Endometrial microvascular endothelial cells (primary cell): ENCODE measurements around the gene MUC7. TPM values are rescaled to one million over a fixed set of nuclear protein-coding genes. Genes with fewer than 3 reads are reported as not detected.
"Not testable (repeated sequence)": the region's sequence is repeated elsewhere in the genome, so short reads cannot be mapped to it uniquely, and the experiment has no call there.

Experiments
- in situ Hi-C: cut with HindIII; loops from 2 replicates; pipeline ENCODE4 v1.10.0; 2017; ENCODE audit warnings: low sequenced_read_pairs, low pct_unique_long_range_greater_than_20kb; ENCODE audit errors: inconsistent ontology term
- total RNA-seq: library from RNA; depleted of rRNA; stranded (reverse); fragments of >200 nt; gene quantifications from one replicate; pipeline ENCODE4 v1.2.3, GENCODE V29; 2015; ENCODE audit errors: inconsistent ontology term

The MUC7 gene
- not detected for total RNA-seq

DNA sequence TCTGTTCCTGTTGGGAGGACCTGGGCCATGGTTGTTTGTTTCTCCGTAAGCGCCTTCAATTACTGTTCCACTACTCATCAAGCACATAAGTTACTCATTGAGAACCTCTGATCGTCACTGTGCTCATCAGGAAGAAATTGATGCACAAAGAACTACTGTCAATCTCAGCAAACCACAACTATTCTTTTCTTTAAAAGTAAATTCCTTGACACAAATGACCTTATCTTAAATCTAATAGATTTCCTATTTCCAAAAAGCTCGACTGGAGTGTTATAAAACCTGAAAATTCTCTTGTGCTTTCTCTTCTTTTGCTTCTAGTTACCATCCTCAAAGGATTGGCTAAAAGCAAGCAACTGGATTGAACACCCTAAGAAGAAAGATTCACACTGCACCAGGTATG lies at the start of gene MUC7:
MUC7 (plus strand) TSS at position 301 of the 400 bp plus-strand sequence. CDS start 1,825 bp downstream, outside the sequence.
- in situ Hi-C loops: no loop called here

DNA sequence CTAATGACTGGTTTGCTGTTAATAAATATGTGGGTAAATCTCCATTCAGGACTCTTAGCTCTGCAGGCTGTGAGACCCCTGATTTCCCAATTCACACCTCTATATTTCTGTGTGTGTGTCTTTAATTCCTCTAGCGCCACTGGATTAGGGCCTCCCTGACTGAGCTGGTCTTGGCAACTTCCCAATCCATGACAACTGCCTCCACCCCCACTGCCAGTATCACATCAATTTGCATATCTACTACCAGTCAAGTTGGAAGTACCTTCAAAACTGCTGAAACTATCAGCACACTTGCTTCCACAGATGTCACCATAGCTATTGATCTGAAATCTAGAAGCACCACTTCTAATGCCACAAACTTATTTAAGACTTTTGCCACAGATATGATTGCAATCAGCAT lies 46.7 kb upstream of the MUC7 start:
- in situ Hi-C loops: no loop called here

DNA sequence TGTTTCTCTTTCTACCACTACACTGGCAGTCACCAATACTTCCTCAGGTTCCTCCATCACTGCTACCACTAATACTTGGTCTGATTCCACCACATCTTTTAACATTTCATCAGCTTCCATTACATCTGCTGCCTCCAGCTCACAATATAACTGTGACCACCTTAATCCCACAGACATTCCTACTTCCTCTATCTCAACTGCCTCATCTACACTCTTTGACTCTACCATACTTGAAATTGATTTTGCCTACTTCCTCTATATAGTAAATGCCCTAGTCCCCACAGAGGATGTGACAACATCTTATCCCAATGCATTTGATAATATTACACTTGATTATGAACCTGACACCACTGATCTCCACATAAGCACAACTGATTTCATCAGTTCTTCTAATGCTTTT lies 45.2 kb upstream of the MUC7 start:
- in situ Hi-C loops: no loop called here

DNA sequence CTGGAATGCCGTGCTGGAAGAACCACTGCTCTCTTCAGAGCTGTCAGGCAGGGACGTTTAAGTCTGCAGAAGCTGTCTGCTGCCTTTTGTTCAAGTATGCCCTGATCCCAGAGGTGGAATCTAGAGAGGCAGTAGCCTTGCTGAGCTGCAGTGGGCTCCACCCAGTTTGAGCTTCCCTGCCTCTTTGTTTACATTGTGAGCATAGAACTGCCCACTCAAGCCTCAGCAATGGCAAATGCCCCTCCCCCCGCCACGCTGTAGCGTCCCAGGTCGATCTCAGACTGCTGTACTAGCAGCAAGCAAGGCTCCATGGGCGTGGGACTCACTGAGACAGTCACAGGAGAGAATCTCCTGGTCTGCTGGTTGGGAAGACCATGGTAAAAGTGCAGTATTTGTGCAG lies 34.8 kb upstream of the MUC7 start:
- in situ Hi-C loops: no loop called here

DNA sequence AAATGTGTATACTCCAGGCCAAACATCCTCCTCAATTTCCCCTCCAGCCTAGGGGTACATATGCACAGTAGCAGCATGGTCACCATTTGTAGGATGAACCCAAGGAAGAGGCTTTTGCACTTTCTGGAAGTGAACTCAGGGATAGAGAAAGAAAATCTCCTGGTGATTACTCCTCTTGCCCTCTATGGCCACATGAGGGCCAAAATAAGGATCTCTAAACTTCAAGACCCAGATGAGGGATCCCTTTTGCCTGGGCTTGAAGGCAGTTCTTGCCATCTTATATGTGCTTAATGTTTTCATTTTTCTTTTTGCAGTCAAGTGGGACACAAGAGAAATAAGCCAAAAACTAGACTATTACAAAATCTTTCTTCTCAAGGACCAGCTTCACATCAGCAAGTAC lies 29.5 kb upstream of the MUC7 start:
- in situ Hi-C loops: no loop called here

DNA sequence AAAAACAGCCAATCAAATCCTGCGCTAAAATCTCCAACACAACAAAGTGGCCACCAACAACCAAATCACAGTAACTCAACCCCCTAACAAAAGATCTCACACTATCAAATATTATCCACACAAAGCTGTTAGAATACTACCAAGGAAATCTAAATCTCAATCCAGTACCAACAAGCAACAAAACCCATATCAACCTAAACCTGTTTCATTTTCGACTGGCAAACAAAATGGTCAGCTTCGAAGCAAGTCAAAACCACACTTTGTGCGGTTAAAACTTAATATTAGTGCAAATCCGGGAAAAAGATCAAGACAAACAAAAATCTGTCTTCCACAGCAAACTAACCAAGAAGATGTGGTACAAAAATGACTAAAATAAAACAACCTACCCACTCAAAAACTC lies 28.7 kb upstream of the MUC7 start:
- in situ Hi-C loops: no loop called here

DNA sequence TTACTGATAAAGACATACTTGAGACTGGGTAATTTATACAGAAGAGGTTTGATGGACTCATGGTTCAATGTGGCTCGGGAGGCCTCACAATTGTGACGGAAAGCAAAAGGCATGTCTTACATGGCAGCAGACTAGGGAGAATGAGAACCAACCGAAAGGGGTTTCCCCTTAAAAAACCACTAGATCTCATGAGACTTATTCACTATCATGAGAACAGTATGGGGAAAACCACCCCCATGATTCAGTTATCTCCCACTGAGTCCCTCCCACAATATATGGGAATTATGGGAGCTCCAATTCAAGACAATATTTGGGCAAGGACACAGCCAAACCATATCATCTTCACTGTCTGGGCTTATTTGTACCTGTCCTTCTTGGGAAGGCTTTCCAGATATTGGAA lies 22.8 kb upstream of the MUC7 start:
- in situ Hi-C loops: no loop called here

DNA sequence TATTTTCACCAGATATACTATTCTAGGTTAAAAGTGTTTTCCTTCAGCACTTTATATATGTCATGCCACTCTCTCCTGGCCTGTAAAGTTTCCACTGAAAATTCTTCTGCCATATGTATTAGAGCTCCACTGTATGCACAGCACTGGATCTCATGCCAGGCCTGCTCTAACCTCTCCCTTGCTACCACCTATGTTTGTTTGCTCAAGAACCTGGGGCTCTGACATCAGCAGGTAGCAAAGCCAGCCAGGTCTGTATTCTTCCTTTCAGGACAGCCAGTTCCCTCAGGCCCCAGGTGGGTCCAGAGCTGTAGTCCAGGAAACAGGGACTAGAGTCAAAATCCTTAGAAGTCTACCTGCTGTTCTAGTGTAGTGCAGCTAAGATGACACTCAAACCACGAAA lies 19.1 kb upstream of the MUC7 start:
- in situ Hi-C loops: no loop called here

DNA sequence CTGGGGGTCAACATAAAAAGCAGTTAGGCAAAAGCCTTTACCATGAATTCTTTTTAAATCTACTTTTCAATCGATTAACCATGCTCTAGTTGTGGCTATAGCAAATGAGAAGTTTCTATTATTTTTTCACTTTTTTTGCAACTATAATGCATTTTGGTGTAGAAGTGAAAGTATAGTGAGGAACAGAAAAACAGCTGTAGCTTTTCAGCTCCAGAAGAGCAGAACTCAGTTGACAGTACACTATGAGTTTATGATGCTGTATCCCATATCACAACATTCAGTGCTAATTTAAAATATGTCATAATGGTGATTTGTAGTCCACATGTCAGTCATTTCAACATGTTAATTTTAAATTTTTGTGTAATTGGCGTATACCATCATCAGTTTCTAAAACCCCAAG lies 8.7 kb upstream of the MUC7 start:
- in situ Hi-C loops: no loop called here

DNA sequence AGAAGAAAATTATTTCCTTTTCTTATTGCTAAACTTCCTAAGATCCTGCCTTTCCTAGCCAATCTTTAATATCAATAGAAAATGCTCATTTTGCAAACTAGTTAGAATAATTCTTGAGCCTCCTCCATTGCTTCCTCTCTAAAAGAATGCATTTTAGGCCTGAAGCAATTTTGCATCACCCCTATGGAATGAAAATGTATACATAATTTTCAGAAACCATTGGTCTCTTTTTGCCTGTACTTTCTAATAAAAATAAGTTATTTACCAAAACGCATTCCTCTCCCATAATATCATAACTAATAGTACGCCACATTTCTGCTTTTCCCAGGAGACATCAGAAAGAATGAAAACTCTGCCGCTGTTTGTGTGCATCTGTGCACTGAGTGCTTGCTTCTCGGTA lies 1.7 kb downstream of the MUC7 start:
- in situ Hi-C loops: no loop called here

DNA sequence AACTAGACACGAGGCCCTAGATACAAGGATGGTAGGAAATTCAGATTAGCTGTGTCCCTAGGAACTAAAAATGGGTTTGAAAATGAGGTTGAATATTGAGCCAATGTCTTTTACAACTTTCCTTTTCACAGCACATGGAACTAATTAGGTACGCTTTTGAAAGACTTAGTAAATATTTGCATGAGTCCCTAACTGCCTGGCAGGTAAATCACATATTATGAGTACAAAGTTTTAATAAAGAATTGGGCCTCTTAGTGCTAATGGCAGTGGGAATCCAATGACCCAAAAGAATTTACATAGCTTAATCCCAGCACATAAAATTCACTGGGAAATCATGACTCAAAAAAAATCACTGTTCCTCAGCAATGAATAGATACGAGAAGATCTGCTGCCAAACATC lies 16.8 kb downstream of the MUC7 start:
- in situ Hi-C loops: no loop called here

DNA sequence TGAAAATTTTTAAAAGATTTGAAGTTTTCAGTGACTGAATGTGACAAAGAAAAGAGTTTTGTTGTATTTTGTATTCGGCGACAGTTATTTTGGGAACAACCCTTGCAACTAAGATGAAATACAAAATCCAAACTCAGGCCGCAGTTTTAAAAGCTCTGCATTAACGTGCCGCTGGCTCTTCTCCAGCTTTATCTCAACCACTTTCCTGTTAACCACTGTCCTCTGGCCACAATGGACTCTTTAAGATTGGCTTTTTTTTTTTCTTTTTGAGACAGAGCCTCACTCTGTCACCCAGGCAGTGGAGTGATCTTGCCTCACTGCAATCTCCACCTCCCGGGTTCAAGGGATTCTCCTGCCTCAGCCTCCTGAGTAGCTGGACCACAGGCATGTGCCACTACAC lies 24.2 kb downstream of the MUC7 start:
- in situ Hi-C loops: no loop called here

DNA sequence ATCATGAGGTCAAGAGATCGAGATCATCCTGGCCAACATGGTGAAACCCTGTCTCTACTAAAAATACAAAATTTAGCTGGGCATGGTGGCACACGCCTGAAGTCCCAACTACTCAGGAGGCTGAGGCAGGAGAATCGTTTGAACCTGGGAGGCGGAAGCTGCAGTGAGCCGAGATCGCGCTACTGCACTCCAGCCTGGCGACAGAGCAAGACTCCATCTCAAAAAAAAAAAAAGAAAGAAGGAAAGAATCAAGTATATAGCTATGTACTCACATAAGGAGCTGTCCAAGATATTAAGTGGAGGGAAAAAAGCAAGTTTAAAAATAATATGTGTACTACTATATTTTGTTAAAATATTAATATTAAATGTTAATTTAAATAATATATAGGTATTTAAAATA lies 29.8 kb downstream of the MUC7 start:
- in situ Hi-C loops: not testable (repeated sequence)

DNA sequence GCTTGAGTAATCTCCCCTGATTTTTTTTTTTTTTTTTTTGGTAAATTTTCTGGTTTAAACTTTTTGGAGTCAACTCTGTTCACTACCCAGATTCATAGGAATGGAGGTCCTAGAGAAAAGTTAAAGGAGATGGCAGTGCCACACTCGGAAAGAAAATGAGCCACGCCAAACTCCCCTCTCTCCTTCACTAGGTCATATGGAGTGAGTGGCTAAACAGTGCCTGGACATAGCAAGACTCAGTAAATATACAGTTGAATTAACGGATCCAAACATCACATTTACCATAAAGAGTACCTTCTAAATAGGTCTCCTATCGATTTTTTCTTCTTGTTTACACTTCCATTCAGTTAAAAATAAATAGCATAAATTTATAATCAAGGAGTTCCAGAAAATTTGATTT lies 32.7 kb downstream of the MUC7 start:
- in situ Hi-C loops: no loop called here

DNA sequence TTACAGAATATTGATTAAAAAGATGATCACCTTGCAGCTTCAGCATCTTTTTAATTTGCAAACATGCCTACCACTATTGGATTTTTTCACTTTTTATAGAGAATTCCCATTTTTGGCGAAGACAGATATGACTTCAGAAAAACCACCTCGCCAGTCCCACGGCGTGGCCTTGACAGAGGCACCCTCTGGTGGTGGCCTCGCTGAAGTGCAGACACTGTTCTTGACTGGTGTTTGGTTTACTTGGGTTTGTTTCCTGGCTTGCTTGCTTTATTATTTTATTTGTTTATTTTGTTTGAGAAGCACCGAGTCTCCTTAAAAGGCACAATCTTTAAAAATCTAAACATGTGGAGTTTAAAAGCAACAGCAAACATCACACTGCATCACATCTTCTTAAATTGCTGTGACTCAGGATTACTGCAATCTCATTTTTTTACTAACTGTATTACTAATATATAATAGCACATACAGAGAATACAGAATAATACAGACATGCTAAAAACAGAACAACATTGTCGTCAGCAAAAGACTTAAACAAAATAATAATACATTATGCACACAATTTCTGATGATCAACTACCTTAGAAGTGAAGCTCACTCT lies 33.3 kb downstream of the MUC7 start:
- in situ Hi-C loops: no loop called here

DNA sequence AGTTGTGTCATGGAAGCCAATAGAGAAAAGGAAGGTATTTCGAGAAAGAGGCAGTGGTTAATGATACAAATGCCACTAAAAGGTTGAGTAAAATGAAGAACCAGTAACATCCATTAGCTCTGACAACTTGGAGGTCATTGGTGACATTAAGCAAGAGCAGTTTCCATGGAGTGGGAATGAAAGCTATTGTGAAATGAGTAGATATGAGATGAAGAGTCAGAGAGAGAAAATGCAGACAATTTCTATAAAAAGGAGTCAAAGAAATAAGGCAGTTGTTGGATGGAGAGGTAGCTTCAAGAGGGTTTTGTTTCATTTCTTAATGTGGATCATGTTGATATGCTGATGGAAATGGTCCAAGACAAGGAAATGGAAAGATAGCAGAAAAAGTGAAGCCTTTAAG lies 36.8 kb downstream of the MUC7 start:
- in situ Hi-C loops: no loop called here

DNA sequence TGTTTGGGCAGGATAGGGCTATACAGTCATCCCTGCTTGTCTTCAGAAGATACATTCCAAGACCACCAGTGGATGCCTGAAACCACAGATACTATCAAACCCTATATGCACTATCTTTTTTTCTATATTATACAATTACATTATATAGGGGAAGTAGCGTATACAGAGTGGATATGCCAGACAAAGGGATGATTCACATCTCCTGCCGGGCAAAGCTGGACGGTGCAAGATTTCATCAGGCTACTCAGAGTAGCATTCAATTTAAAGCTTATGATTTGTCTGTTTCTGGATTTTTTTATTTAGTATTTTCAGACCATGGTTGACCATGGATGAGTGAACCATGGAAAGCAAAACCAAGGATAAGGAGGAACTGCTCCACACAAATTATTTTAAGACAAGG lies 39.4 kb downstream of the MUC7 start:
- in situ Hi-C loops: no loop called here

DNA sequence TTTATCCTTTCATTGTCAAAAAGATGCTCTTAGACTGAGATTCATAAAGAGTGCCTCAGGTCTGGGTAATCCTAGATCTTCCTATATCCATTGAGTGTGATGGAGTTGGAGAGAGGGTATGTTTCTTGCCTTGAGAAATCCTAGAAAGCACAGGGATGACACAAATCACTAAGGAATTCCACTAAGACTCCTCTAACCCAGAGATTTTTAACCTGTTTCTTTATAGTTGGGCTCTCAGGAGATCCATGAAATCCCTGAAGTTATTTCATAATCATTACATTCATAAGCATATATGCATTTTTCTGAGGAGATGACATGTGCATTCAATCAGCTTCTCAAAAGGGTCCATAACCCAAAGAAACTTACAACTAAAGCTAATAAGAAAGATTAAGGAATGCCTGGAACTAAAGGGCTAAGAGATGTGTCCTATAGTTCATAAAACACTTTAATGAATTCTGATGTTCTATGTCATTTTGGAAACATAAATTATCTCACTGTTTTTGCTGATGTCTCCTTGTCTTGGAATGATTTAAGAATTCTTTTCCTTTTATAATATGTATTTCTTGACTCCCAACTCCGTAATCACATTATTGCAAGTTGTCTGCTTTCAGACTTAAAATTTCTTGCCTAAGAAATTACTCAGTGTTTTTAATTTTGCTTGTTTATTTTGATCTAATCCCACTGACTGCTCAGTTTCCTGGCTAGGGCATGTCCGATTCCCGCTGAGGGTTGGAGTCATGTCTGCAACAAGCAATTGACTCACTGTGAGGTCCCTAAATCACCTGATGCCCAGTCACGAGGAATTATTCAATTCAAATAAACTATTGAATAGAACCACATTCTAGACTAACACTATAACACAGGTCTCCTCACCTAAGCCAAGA lies 43.6 kb downstream of the MUC7 start:
- in situ Hi-C loops: no loop called here

DNA sequence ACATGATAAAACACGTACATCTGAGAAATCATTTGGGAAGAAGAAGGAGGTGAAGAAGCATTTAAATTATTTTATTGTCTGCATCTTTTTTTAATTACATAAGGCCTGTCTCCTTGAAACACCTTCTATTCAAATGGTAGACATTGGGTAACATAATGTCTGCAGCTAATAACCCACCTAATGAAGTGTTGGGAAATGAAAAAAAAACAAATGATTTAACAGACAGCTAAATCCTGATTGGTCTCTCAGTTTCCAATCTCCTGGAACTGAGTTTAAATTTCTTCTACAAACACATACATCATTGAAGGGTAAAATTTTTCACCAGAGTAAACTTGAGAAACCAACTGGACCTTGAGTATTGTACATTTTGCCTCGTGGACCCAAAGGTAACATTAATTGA lies 46.3 kb downstream of the MUC7 start, which contains the start of gene AMTN:
AMTN (plus strand) TSS at position 301 of the 400 bp plus-strand sequence. CDS start 209 bp downstream, outside the sequence.
- in situ Hi-C loops: no loop called here

DNA sequence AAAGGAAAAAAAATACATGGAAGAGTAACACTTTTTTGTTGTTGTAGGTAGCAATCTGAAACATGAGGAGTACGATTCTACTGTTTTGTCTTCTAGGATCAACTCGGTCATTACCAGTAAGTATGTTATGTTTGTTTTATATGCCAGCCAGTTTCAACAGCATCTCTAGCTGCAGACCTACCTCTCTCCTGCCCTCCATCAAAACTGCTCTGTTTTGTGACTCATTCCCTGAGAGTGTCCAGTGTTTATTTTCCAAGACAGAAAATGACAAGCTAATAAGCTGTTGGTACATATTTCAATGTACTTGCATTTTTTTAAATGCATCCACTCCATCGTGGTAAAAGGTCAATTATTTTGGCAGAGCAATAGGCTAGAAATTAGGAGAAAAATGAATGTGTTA lies 46.7 kb downstream of the MUC7 start:
- in situ Hi-C loops: no loop called here
